Stimulated activated CD4-positive, alpha-beta T cell treated with anti-CD3 and anti-CD28 coated beads, Interleukin-1b, Interleukin-23, amount 100 ng/mL, for 48 hours (primary cell): ENCODE measurements around the gene GUCA2B.
A peak's percentile ranks its signal among the peaks of the same experiment; 100 is the strongest.

ENCODE experiments used
- DNase-seq: peaks from one replicate; pipeline ENCODE4 v3.0.0-alpha.2; 2020

Gene GUCA2B

GRCh38 chr1:42143896-42144710 lies 9.1 kb upstream of the GUCA2B start:
- no peak for DNase-seq

DNA sequence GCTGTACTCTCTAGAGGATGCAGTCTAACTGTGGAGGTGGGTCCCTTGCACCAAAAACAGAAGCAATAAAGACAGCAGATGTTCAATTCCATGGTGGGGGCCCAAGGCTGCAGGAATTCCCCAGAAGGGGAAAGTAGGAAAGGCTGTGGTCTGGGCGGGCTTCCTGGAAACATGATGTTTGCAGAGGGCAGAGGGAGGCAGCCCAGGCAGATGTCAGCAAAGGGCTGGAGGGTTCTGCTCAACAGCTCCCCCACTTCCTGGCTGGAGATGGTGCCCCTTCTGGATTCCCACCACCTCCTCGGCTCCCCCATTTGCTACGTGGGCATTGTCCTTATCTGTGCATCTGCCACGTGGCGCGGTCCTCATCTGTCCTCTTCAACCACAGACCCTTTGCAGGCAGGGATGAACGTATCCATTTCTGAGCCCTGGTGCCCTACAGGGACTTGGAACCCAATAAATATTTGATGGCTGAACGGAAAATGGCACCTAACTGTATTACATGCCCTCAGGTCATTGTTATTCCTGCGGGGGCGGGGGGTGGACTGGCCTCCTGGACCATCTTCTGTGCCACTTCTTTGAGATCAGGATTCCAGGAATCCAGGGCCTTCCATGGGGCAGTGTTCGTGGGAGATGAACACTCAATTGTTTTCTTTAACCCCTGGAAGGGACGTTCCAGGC lies 8.4 kb upstream of the GUCA2B start:
- no peak for DNase-seq

- no peak for DNase-seq
These were observed 7.9 kb upstream of the GUCA2B start for GRCh38 chr1:42145389-42145716.

GRCh38 chr1:42145764-42146625 lies 7.2 kb upstream of the GUCA2B start:
- no peak for DNase-seq

DNA sequence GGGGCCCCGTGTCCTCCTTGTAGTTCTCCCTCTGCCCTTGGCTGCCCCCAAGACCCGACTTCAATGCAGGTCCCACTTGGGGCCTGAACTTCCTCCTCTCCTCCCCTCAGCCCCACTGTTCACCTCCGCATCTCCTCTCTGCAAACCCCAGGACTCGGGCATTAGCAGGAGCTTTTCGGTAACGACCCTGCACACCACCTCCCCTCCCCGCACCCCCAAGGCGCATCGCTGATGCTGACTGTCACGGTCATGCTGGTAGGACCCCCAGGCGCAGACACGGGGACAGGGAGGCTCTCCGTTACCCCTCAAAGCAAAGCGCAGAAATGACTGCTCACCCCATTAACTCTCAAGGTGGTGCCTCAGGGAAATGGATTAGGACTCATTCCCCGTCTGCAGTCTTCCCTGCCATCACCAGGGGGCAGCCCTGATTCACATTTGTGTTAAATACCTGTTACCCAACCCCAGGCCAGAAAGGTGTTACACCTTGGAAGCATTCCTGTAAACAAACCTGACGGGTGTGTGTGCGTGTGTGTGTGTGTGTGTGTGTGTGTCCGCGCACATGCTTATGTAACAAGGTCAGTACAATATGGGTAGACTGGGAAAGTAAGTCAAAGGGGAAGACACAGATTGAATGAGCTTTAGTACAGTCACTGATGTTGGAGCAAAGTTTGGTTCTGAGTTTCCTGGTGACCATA lies 6.4 kb upstream of the GUCA2B start:
- peak; percentile 68 for DNase-seq

GRCh38 chr1:42148166-42148565 lies 5.0 kb upstream of the GUCA2B start:
- DNase-seq, result no peak

- no peak for DNase-seq
These were observed 2.6 kb upstream of the GUCA2B start for GRCh38 chr1:42150651-42151050.

DNA sequence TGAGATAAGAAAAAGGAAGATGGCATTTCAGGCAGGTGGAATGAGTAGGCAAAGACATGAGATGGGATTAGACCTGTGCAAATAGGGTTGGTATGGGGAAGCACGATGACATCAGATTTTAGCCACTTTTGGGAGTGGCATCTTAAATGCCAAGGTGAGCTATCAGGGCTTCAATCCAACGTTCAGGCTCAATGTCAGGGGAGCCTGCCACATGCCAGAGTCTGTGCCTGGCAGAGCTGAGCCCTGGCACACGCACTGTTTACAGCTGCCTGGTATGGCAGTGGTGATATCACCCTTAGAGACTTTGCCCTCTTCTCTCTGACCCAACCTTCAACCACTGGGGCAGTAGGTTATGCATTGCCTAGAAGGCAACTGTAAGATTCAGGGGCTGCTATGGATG lies 1.1 kb upstream of the GUCA2B start:
- DNase-seq, result no peak

DNA sequence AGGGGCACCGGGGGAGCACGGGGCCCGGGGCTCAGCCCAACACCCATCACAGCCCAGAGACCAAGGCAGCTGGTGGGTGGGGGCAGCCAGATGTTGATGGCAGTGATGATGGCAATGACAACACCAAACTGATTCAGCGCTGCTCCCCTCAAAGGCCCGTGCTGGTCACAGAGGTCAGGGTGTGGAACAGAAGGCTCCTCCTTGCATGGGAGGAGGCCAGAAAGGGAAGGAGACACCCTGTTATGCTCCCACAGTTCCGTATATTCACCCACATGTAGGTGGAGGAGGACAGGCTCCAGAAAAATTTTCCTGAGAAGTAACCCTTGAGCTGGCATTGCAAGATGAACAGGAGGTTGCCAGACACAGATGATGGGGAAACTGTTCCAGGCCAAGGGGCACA lies 414 bp downstream of the GUCA2B start:
- DNase-seq, result no peak

DNA sequence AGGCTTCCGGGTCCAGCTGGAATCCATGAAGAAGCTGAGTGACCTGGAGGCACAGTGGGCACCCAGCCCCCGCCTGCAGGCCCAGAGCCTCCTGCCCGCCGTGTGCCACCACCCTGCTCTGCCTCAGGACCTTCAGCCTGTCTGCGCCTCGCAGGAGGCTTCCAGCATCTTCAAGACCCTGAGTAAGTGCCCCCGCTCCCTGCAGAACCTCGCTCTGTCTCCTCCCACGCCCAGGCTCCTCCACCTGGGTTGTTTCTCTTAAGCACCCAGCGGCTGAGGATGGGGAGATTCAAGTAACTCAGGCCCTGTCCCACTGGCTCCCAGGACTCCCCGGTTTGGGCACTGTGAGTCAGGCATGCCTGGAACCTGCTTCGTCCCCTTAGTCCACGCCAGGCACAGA lies 1.5 kb downstream of the GUCA2B start:
- DNase-seq, result no peak

- no peak for DNase-seq
These were observed 2.2 kb downstream of the GUCA2B start for GRCh38 chr1:42155362-42155761.

- peak; percentile 10 for DNase-seq
These were observed 4.5 kb downstream of the GUCA2B start for GRCh38 chr1:42157667-42158066.

DNA sequence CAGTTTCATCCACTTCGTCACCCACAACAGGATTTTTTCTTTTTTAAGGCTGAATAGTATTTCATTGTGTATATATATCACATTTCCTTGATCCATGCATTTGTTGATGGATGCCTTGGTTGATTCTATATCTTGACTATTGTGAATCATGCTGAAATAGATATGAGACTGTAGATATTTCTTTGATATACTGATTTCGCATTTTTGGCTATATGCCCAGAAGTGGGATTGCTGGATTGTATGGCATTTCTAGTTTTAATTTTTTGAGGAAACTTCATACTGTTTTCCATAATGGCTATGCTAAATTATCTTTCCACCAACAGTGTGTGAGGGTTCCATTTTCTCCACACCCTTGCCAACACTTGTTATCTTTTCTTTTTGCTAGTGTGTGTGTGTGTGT lies 5.0 kb downstream of the GUCA2B start:
- no peak for DNase-seq

GRCh38 chr1:42162181-42162580 lies 9.0 kb downstream of the GUCA2B start:
- DNase-seq, result no peak

- DNase-seq, result no peak
These were observed 9.9 kb downstream of the GUCA2B start for GRCh38 chr1:42163114-42163513.

DNA sequence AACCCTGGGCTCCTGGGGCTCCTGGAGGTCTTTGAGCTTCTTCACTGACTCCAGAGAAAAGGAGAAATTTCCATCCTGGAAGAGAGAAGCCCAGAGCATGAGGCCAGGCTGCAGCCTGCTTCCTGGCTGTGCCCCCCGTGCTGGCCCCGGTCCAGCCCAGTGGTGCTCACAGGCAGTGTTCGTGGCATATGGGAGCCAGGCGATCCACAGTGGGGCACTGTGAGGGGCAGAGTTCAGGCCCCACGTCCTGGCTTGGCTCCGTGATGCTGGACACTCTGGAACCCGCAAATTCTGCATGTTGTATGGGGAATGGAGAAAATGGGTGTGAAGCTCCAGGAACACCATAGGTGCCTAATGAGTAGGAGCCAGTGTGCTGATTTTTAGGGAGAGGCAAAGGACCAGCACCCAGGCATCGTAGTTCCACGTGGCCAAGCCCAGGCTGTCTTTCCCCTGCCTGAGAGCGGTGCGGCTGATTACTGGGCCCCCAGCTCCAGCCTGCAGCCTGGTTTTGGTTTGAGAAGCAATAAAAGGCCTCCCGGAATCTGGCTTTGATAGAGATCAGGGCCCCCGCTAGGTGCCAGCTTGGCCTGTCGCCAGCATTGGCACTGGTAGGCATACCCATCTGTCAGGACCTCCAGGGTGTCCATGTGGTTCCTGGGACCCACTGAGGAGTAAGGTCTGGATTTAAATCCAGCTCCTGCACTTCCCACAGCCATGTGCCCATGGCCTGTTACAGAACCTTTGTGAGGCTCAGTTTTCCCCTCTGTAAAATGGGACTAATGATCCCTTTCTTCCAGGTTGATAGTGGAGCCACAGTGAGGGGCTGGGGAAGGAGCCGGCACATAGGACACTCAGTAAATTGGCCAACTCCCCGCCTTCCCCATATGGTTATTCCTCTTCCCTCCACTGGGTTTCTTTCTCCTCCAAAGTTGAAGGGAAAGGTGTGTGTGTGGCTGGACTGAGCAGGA lies 10.6 kb downstream of the GUCA2B start:
- DNase-seq, result no peak

DNA sequence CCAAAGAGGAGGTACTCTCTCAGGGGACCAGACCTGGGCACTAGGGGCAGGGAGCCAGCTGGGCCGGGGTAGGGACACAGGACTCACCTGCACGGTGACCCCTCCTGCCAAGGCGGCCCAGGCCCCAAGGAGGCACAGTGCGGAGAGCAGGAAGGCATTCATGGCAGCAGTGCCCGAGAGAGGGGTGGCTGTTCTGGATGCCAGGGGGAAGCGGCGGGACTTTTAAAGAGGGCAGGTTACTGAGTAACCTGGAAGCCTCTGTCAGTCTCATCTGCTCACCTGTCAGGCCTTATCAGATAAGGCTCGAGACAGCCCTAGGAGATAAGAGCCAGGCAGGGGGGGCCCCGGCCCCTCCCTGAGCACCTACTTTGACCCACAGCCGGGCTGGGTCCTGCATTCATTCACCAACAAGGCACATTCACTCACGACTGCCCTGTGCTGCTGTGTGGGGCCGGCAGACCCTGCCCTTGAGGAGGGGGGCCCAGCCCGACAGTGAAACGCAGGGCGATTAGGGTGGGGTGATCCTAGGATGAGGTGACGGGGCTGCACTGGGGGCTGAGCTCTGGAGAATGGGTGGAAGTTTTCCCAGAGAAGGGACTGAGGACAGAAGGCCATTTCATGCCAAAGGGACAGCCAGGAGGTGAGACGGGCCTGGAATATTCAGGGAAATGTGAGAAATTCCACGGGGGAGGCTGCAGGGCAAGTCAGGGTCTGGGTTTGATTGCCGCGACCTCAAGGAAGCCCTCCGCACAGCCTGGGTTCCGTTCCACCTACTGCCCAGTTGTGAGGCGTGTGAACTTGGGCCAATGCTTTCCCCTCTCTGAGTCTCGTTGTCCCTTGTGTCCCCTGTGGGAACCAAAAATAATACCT lies 11.6 kb downstream of the GUCA2B start, which contains the start of gene GUCA2A:
Gene GUCA2A, minus strand, starts transcription at position 195 of the 870 bp plus-strand sequence. Its CDS starts 33 bp downstream, at position 162.
- DNase-seq, result no peak

GRCh38 chr1:42165511-42166210 lies 12.5 kb downstream of the GUCA2B start:
- no peak for DNase-seq

DNA sequence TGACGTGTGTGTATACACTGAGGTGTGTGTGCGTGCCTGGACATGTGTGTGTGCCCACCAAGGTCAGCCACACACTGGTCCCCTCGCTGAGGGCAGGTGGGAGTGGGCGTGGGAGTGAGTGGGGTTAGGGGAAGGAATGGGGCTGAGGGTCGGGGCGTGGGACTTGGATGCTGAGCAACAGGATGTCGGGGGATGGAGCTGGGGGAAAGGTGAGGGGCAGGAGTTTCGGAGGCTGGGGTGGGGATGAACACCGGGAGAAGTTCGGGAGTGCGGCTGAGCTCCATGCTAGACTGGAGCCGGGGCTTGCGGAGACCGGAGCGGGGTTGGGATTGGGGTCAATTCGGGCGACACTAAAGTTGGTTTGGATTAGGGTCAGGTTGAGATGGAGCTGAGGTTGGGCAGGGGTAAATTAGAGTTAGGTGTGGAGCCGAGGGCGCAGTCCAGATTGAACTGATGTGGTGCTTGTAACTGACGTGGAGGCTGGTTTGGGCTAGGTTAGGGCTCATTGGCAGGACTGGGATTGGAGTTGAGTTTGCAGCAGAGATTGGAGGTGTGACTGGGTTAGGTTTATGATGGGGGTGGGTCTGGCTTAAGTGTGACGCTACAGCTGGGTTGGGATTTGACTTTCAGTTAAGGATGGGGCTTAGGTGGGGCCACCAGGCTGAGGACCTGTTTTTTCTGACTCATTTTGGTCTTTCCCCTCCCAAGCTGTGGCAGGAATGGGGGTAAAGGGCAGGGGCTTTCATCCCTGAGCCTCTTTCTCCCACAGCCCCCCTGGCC lies 14.6 kb downstream of the GUCA2B start:
- no peak for DNase-seq
